ENCODE measurements around the gene TRIM2. TPM values are rescaled to one million over a fixed set of nuclear protein-coding genes. Genes with fewer than 3 reads are reported as not detected.

The TRIM2 gene
- total and polyA plus RNA-seq, 2 experiments from 2014 or later = 22.0 to 61.5 TPM

DNA sequence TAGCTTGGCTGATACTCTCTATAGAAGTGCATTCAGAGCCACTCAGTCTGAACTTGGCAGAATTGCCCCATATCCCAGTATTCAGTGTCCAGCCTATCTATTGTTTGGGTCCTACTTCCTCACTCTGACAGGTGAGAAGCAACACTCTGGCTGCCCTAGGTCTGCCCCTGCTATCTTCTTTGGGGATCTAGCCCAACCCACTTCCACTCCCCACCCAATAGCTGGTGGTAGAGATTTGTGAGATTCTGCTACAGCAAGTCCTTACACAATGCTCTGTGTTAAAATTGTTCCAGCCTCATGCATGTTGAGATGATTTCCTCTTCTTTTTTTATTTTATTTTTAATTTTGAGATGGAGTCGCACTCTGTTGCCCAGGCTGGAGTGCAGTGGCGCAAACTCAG lies 67.6 kb downstream of the TRIM2 start:
- peaks cover 3% of the 10 kb centered on the region; the same call in 1 of the 3 replicates for H3K36me3 Mint-ChIP-seq (ENCODE audit: low read depth)
- peaks cover 4% of the 10 kb centered on the region for H3K36me3 ChIP-seq (ENCODE audit: insufficient read depth)
- no peak overlapping the region for H3K27ac ChIP-seq (ENCODE audit: low read depth)
- no peak overlapping the region for H3K4me2 ChIP-seq
- no peak overlapping the region for H2AFZ ChIP-seq
- no peak overlapping the region for H3K27ac Mint-ChIP-seq
- DNase-seq (ENCODE audit: low spot score) (no peak), ATAC-seq (no peak)
- H3K27me3 Mint-ChIP-seq (ENCODE audit: insufficient read depth, low read depth, poor library complexity) = peaks cover 2% of the 10 kb centered on the region
- peaks cover 58% of the 10 kb centered on the region for H3K4me1 Mint-ChIP-seq
- H3F3A ChIP-seq (replicated peaks; ENCODE audit: low read depth) = no peaks in the 10 kb centered on the region; the same call in 1 of the 2 replicates
- H4K20me1 ChIP-seq (replicated peaks; ENCODE audit: insufficient read depth) = 0 out of 2 replicates have a peak, but pooled peaks cover 3% of the 10 kb centered on the region
- no peaks in the 10 kb centered on the region for H3K27me3 ChIP-seq (ENCODE audit: insufficient read depth)
- no peak overlapping the region for H3K4me3 Mint-ChIP-seq
- H3K4me1 ChIP-seq (ENCODE audit: insufficient read depth) = peaks cover 62% of the 10 kb centered on the region
- no peak overlapping the region for H3K4me3 ChIP-seq
- H3K9me2 ChIP-seq (ENCODE audit: insufficient read depth) = no peaks in the 10 kb centered on the region
- TF ChIP-seq, protein P1, sequence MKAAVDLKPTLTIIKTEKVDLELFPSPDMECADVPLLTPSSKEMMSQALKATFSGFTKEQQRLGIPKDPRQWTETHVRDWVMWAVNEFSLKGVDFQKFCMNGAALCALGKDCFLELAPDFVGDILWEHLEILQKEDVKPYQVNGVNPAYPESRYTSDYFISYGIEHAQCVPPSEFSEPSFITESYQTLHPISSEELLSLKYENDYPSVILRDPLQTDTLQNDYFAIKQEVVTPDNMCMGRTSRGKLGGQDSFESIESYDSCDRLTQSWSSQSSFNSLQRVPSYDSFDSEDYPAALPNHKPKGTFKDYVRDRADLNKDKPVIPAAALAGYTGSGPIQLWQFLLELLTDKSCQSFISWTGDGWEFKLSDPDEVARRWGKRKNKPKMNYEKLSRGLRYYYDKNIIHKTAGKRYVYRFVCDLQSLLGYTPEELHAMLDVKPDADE (IDR thresholded peaks at IDR 0.05) = no peak
- TF ChIP-seq, protein P2, sequence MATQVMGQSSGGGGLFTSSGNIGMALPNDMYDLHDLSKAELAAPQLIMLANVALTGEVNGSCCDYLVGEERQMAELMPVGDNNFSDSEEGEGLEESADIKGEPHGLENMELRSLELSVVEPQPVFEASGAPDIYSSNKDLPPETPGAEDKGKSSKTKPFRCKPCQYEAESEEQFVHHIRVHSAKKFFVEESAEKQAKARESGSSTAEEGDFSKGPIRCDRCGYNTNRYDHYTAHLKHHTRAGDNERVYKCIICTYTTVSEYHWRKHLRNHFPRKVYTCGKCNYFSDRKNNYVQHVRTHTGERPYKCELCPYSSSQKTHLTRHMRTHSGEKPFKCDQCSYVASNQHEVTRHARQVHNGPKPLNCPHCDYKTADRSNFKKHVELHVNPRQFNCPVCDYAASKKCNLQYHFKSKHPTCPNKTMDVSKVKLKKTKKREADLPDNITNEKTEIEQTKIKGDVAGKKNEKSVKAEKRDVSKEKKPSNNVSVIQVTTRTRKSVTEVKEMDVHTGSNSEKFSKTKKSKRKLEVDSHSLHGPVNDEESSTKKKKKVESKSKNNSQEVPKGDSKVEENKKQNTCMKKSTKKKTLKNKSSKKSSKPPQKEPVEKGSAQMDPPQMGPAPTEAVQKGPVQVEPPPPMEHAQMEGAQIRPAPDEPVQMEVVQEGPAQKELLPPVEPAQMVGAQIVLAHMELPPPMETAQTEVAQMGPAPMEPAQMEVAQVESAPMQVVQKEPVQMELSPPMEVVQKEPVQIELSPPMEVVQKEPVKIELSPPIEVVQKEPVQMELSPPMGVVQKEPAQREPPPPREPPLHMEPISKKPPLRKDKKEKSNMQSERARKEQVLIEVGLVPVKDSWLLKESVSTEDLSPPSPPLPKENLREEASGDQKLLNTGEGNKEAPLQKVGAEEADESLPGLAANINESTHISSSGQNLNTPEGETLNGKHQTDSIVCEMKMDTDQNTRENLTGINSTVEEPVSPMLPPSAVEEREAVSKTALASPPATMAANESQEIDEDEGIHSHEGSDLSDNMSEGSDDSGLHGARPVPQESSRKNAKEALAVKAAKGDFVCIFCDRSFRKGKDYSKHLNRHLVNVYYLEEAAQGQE (IDR thresholded peaks at IDR 0.05; ENCODE audit: unreplicated experiment) = no peak
- TF ChIP-seq EZH2 (IDR thresholded peaks at IDR 0.05; ENCODE audit: low read depth, unreplicated experiment) (no peak), ZNF331 (CRISPR knock-in tag; IDR thresholded peaks at IDR 0.05; ENCODE audit: low read depth) (no peak), STAT1 (IDR thresholded peaks at IDR 0.05; ENCODE audit: unreplicated experiment) (no peak), EZH2phosphoT487 (IDR thresholded peaks at IDR 0.05; ENCODE audit: unreplicated experiment) (no peak), ZNF114 (CRISPR knock-in tag; IDR thresholded peaks at IDR 0.05) (no peak), NANOG (IDR thresholded peaks at IDR 0.05; ENCODE audit: borderline replicate concordance) (no peak), CREB1 (CRISPR knock-in tag; IDR thresholded peaks at IDR 0.05; ENCODE audit: low read depth) (no peak), POLR2AphosphoS5 (IDR thresholded peaks at IDR 0.05; ENCODE audit: low read depth) (no peak), JUNB (IDR thresholded peaks at IDR 0.05; ENCODE audit: unreplicated experiment) (no peak)
- TF ChIP-seq, protein P3, sequence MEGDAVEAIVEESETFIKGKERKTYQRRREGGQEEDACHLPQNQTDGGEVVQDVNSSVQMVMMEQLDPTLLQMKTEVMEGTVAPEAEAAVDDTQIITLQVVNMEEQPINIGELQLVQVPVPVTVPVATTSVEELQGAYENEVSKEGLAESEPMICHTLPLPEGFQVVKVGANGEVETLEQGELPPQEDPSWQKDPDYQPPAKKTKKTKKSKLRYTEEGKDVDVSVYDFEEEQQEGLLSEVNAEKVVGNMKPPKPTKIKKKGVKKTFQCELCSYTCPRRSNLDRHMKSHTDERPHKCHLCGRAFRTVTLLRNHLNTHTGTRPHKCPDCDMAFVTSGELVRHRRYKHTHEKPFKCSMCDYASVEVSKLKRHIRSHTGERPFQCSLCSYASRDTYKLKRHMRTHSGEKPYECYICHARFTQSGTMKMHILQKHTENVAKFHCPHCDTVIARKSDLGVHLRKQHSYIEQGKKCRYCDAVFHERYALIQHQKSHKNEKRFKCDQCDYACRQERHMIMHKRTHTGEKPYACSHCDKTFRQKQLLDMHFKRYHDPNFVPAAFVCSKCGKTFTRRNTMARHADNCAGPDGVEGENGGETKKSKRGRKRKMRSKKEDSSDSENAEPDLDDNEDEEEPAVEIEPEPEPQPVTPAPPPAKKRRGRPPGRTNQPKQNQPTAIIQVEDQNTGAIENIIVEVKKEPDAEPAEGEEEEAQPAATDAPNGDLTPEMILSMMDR (conservative IDR thresholded peaks at IDR 0.05; ENCODE audit: low read depth in 2 of 2) = no peak
- TF ChIP-seq, protein P4, sequence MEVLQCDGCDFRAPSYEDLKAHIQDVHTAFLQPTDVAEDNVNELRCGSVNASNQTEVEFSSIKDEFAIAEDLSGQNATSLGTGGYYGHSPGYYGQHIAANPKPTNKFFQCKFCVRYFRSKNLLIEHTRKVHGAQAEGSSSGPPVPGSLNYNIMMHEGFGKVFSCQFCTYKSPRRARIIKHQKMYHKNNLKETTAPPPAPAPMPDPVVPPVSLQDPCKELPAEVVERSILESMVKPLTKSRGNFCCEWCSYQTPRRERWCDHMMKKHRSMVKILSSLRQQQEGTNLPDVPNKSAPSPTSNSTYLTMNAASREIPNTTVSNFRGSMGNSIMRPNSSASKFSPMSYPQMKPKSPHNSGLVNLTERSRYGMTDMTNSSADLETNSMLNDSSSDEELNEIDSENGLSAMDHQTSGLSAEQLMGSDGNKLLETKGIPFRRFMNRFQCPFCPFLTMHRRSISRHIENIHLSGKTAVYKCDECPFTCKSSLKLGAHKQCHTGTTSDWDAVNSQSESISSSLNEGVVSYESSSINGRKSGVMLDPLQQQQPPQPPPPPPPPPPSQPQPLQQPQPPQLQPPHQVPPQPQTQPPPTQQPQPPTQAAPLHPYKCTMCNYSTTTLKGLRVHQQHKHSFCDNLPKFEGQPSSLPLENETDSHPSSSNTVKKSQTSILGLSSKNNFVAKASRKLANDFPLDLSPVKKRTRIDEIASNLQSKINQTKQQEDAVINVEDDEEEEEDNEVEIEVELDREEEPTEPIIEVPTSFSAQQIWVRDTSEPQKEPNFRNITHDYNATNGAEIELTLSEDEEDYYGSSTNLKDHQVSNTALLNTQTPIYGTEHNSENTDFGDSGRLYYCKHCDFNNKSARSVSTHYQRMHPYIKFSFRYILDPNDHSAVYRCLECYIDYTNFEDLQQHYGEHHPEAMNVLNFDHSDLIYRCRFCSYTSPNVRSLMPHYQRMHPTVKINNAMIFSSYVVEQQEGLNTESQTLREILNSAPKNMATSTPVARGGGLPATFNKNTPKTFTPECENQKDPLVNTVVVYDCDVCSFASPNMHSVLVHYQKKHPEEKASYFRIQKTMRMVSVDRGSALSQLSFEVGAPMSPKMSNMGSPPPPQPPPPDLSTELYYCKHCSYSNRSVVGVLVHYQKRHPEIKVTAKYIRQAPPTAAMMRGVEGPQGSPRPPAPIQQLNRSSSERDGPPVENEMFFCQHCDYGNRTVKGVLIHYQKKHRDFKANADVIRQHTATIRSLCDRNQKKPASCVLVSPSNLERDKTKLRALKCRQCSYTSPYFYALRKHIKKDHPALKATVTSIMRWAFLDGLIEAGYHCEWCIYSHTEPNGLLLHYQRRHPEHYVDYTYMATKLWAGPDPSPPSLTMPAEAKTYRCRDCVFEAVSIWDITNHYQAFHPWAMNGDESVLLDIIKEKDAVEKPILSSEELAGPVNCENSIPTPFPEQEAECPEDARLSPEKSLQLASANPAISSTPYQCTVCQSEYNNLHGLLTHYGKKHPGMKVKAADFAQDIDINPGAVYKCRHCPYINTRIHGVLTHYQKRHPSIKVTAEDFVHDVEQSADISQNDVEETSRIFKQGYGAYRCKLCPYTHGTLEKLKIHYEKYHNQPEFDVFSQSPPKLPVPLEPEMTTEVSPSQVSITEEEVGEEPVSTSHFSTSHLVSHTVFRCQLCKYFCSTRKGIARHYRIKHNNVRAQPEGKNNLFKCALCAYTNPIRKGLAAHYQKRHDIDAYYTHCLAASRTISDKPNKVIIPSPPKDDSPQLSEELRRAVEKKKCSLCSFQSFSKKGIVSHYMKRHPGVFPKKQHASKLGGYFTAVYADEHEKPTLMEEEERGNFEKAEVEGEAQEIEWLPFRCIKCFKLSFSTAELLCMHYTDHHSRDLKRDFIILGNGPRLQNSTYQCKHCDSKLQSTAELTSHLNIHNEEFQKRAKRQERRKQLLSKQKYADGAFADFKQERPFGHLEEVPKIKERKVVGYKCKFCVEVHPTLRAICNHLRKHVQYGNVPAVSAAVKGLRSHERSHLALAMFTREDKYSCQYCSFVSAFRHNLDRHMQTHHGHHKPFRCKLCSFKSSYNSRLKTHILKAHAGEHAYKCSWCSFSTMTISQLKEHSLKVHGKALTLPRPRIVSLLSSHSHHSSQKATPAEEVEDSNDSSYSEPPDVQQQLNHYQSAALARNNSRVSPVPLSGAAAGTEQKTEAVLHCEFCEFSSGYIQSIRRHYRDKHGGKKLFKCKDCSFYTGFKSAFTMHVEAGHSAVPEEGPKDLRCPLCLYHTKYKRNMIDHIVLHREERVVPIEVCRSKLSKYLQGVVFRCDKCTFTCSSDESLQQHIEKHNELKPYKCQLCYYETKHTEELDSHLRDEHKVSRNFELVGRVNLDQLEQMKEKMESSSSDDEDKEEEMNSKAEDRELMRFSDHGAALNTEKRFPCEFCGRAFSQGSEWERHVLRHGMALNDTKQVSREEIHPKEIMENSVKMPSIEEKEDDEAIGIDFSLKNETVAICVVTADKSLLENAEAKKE (CRISPR knock-in tag; IDR thresholded peaks at IDR 0.05) = no peak
- no peaks in the 10 kb centered on the region for H3K9me3 Mint-ChIP-seq
- peaks cover 45% of the 10 kb centered on the region for H3K79me2 ChIP-seq (replicated peaks; ENCODE audit: insufficient read depth)
